Loucy (cell line): ENCODE data around the gene ELAC1.

Source experiments
- H2AFZ ChIP-seq: fragments of 200-600 bp; sonication (generic); 2 replicates; pipeline ENCODE4 v1.6.0; 2016; ENCODE audit warnings: antibody characterized with exemption, mild to moderate bottlenecking, low read length, moderate library complexity
- H3F3A ChIP-seq: fragments of 200-600 bp; 2 replicates; pipeline ENCODE4 v1.6.0; 2016; ENCODE audit warnings: antibody characterized with exemption, low read depth, mild to moderate bottlenecking
- H3K27me3 ChIP-seq: fragments of 200-600 bp; sonication (generic); 2 replicates; pipeline ENCODE4 v1.6.1; 2014; ENCODE audit warnings: low read length, mild to moderate bottlenecking; ENCODE audit not compliant: insufficient read depth, poor library complexity, severe bottlenecking
- H3K36me3 ChIP-seq: fragments of 200-600 bp; sonication (generic); 2 replicates; pipeline ENCODE4 v1.6.1; 2016; ENCODE audit warnings: low read length; ENCODE audit not compliant: insufficient read depth
- H3K4me1 ChIP-seq: fragments of 200-600 bp; sonication (generic); 2 replicates; pipeline ENCODE4 v1.5.1; 2014; ENCODE audit warnings: low read length, mild to moderate bottlenecking; ENCODE audit not compliant: insufficient read depth, poor library complexity, severe bottlenecking
- H3K4me2 ChIP-seq: fragments of 200-600 bp; sonication (generic); 2 replicates; pipeline ENCODE4 v1.6.0; 2014; ENCODE audit warnings: antibody characterized with exemption, low read length, low read depth, mild to moderate bottlenecking; ENCODE audit not compliant: poor library complexity, severe bottlenecking
- H3K4me3 ChIP-seq: fragments of 200-600 bp; sonication (generic); 2 replicates; pipeline ENCODE4 v1.5.1; 2014; ENCODE audit warnings: low read length, mild to moderate bottlenecking, mixed read lengths; ENCODE audit not compliant: poor library complexity, severe bottlenecking
- H3K79me2 ChIP-seq: fragments of 200-600 bp; sonication (generic); 2 replicates; pipeline ENCODE4 v1.6.1; 2014; ENCODE audit warnings: low read length; ENCODE audit not compliant: insufficient read depth
- H3K9ac ChIP-seq: fragments of 200-600 bp; sonication (generic); 2 replicates; pipeline ENCODE4 v1.6.0; 2014; ENCODE audit warnings: mild to moderate bottlenecking, low read depth, low read length, moderate library complexity; ENCODE audit not compliant: poor library complexity, severe bottlenecking
- H3K9me2 ChIP-seq: fragments of 200-600 bp; sonication (generic); replicated peaks from 2 replicates; pipeline ENCODE4 v1.6.1; 2016; ENCODE audit warnings: low read depth, low read length, mixed read lengths
- H3K9me3 ChIP-seq: fragments of 200-600 bp; sonication (generic); 2 replicates; pipeline ENCODE4 v1.6.1; 2014; ENCODE audit warnings: mild to moderate bottlenecking, antibody characterized with exemption, low read length, low read depth; ENCODE audit not compliant: insufficient read depth
- H4K20me1 ChIP-seq: fragments of 200-600 bp; sonication (generic); 2 replicates; pipeline ENCODE4 v1.6.0; 2014; ENCODE audit warnings: antibody characterized with exemption, low read length, mild to moderate bottlenecking; ENCODE audit not compliant: insufficient read depth, poor library complexity, severe bottlenecking
- CTCF ChIP-seq: fragments of 200-600 bp; sonication (generic); conservative IDR thresholded peaks from 2 replicates; pipeline ENCODE4 v1.5.1; 2014; ENCODE audit warnings: mild to moderate bottlenecking, antibody characterized with exemption, low read length
- EZH2phosphoT487 ChIP-seq: fragments of 200-600 bp; IDR thresholded peaks from 2 replicates; pipeline ENCODE4 v1.6.1; 2018; ENCODE audit warnings: antibody characterized with exemption, mild to moderate bottlenecking, moderate library complexity, borderline replicate concordance

ELAC1 gene, protein sequence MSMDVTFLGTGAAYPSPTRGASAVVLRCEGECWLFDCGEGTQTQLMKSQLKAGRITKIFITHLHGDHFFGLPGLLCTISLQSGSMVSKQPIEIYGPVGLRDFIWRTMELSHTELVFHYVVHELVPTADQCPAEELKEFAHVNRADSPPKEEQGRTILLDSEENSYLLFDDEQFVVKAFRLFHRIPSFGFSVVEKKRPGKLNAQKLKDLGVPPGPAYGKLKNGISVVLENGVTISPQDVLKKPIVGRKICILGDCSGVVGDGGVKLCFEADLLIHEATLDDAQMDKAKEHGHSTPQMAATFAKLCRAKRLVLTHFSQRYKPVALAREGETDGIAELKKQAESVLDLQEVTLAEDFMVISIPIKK

GRCh38 chr18:50967714-50968661 lies at the start of gene ELAC1:
ELAC1 (plus strand) TSS chr18:50968040; CDS start chr18:50974405, 6,365 bp downstream.
- H3K9ac ChIP-seq, result peak within 1 kb of the TSS; percentile 96
- no peaks in the 10 kb centered on the region for H4K20me1 ChIP-seq
- H3K4me1 ChIP-seq, result peaks cover 16% of the 10 kb centered on the region
- peak within 1 kb of the TSS; percentile 93 for H3K4me3 ChIP-seq
- H3K4me2 ChIP-seq, result peak within 1 kb of the TSS; percentile 92
- peaks cover 16% of the 10 kb centered on the region for H3K79me2 ChIP-seq
- TF ChIP-seq CTCF, result no peak
- no peak for TF ChIP-seq EZH2phosphoT487
- H3F3A ChIP-seq, result no peaks in the 10 kb centered on the region
- H3K9me3 ChIP-seq, result peaks cover 5% of the 10 kb centered on the region; the same call in 1 of the 2 replicates
- no peaks in the 10 kb centered on the region for H3K36me3 ChIP-seq
- no peaks in the 10 kb centered on the region for H3K27me3 ChIP-seq
- H2AFZ ChIP-seq, result peak within 1 kb of the TSS; percentile 100
- no peaks in the 10 kb centered on the region for H3K9me2 ChIP-seq

DNA sequence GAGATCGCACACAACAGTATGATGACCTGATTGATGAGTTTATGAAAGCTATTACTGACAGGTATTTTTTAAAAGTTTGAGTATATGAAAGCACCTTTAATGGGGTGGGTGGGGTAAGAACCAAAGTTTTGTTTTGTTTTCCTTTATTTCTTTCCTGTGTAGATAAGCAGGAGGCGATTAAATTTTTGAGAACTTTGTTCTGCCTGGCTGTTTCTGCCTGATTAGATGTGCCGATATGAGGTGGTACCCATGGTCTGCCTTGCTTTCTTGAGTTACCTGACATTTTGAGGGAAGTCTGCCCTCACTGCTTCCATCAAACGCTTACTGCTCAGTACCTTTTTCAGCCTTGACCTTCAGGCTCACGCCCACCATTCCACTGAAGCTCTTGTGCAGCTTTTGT lies 49.7 kb upstream of the ELAC1 start:
- no peaks in the 10 kb centered on the region for H3K9me3 ChIP-seq
- no peaks in the 10 kb centered on the region for H4K20me1 ChIP-seq
- H3F3A ChIP-seq, result no peaks in the 10 kb centered on the region; the same call in 1 of the 2 replicates
- H3K79me2 ChIP-seq, result no peaks in the 10 kb centered on the region
- H3K4me2 ChIP-seq, result no peak overlapping the region
- H3K36me3 ChIP-seq, result peaks cover 68% of the 10 kb centered on the region
- no peak overlapping the region for H3K9ac ChIP-seq
- H3K9me2 ChIP-seq, result no peaks in the 10 kb centered on the region
- no peak overlapping the region for H2AFZ ChIP-seq
- no peak for TF ChIP-seq CTCF
- TF ChIP-seq EZH2phosphoT487, result no peak
- H3K4me1 ChIP-seq, result no peaks in the 10 kb centered on the region
- H3K27me3 ChIP-seq, result no peaks in the 10 kb centered on the region
- no peak overlapping the region for H3K4me3 ChIP-seq

DNA sequence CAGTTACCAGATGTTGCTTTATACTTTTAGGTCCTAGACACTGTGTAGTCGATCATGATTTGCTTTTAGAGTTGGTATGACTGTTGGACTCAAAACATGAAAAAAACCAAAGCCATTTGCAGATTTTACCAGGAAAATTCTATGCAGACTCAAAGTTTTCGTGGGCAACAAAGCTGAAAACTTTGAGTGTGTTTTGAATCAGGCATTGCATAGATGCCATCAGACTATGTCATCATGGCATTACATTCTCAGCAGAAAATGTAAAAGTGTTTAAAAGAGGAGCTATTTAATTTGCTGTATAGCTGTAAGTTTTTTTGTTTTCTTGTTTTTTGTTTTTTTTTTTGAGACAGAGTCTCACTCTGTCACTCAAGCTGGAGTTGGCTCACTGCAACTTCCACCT lies 43.5 kb upstream of the ELAC1 start:
- no peaks in the 10 kb centered on the region; the same call in 1 of the 2 replicates for H3F3A ChIP-seq
- H3K4me1 ChIP-seq, result no peaks in the 10 kb centered on the region
- no peaks in the 10 kb centered on the region for H3K9me2 ChIP-seq
- no peaks in the 10 kb centered on the region for H3K27me3 ChIP-seq
- H3K79me2 ChIP-seq, result no peaks in the 10 kb centered on the region
- H3K9me3 ChIP-seq, result peaks cover 9% of the 10 kb centered on the region; the same call in 1 of the 2 replicates
- no peak overlapping the region for H3K4me3 ChIP-seq
- H3K9ac ChIP-seq, result no peak overlapping the region
- no peak overlapping the region for H2AFZ ChIP-seq
- H4K20me1 ChIP-seq, result no peaks in the 10 kb centered on the region
- H3K36me3 ChIP-seq, result peaks cover 79% of the 10 kb centered on the region
- no peak overlapping the region for H3K4me2 ChIP-seq
- no peak for TF ChIP-seq CTCF
- TF ChIP-seq EZH2phosphoT487, result no peak
